K562 (cell line): ENCODE measurements around the gene SCGB1D1. TPM values are rescaled to one million over a fixed set of nuclear protein-coding genes. Genes with fewer than 3 reads are reported as not detected.
A peak's percentile ranks its signal among the peaks of the same experiment; 100 is the strongest.
"Not testable (repeated sequence)": the region's sequence is repeated elsewhere in the genome, so short reads cannot be mapped to it uniquely, and the experiment has no call there.

Source experiments
- ATAC-seq: fragments of 200-7000 bp; cut with Tn5 transposase; 3 replicates; pipeline ENCODE4 v1.9.1; 2020; ENCODE audit warnings: moderate library complexity
- BruUV-seq: library from RNA; stranded (reverse); fragments of 400-500 nt; replicated peaks from 2 replicates; lab custom pipeline; 2021; lab: Mats Ljungman, UMichigan
- CTCF ChIA-PET: fragments of 300-600 bp; formaldehyde crosslinking; extraction: SDS; loops from one replicate; lab custom pipeline; 2021; ENCODE audit warnings: low intra/inter-chr PET ratio; lab: Yijun Ruan, JAX
- POLR2A ChIA-PET: fragments of 300-600, 350-650 bp; sonication (Branson Sonifier 250); formaldehyde crosslinking; extraction: SDS; loops from one replicate; lab custom pipeline; 2021; ENCODE audit warnings: antibody characterized with exemption, inconsistent platforms; lab: Yijun Ruan, JAX
- DNase-seq, 4 experiments: peaks; one replicate each; pipeline versions ENCODE4 v3.0.0 to v3.0.0-alpha.2; 2011 to 2018; ENCODE audit warnings: low spot score in 3 of 4, mixed read lengths in 3 of 4; ENCODE audit errors: extremely low read depth in 1 of 4
- FAIRE-seq: peaks from 2 replicates; lab custom pipeline; 2011; peaks lifted over from hg19 to GRCh38; lab: Jason Lieb, UNC
- H2AFZ ChIP-seq: 2 replicates; pipeline ENCODE4 v1.6.0; 2011; ENCODE audit warnings: low read depth, low read length, control low read depth, inconsistent platforms
- H3K27ac ChIP-seq: fragments of 200-600 bp; 3 replicates; pipeline ENCODE4 v1.8.0; 2011; ENCODE audit warnings: low read depth, mild to moderate bottlenecking, control low read depth, inconsistent platforms, low read length, moderate library complexity, mixed read lengths; ENCODE audit errors: extremely low read depth
- H3K27me3 ChIP-seq, 2 experiments: fragments of 300-600 bp in 1 of 2; 2 replicates in 1 of 2; 3 replicates in 1 of 2; pipeline versions ENCODE4 v1.6.0 to v1.8.0; 2011; ENCODE audit warnings: inconsistent platforms in 2 of 2, low read length in 2 of 2, mild to moderate bottlenecking in 1 of 2, mixed read lengths in 1 of 2, moderate library complexity in 1 of 2; ENCODE audit not compliant: control insufficient read depth in 2 of 2, insufficient read depth in 2 of 2
- H3K36me3 ChIP-seq: fragments of 300-600 bp; 3 replicates; pipeline ENCODE4 v1.8.0; 2011; ENCODE audit warnings: mild to moderate bottlenecking, low read length, inconsistent platforms; ENCODE audit not compliant: control insufficient read depth, insufficient read depth
- H3K4me1 ChIP-seq, 2 experiments: fragments of 200-600 bp in 1 of 2; replicated peaks in 1 of 2; 2 replicates in 1 of 2; 3 replicates in 1 of 2; pipeline versions ENCODE4 v1.5.1 to v1.8.0; 2011; ENCODE audit warnings: inconsistent platforms in 2 of 2, low read length in 2 of 2, mild to moderate bottlenecking in 1 of 2, mixed read lengths in 1 of 2, moderate library complexity in 1 of 2; ENCODE audit not compliant: control insufficient read depth in 2 of 2, insufficient read depth in 2 of 2
- H3K4me2 ChIP-seq: 2 replicates; pipeline ENCODE4 v1.6.1; 2011; ENCODE audit warnings: low read length, control low read depth, inconsistent platforms, mixed read lengths; ENCODE audit not compliant: insufficient read depth
- H3K4me3 ChIP-seq: fragments of 200-600 bp; sonication (generic), shearing (Covaris generic); 2 replicates; pipeline ENCODE4 v1.5.1; 2016; ENCODE audit warnings: control low read depth, inconsistent platforms
- H3K79me2 ChIP-seq: fragments of 200-600 bp; 3 replicates; pipeline ENCODE4 v1.8.0; 2011; ENCODE audit warnings: low read length, inconsistent platforms; ENCODE audit not compliant: control insufficient read depth, insufficient read depth
- H3K9ac ChIP-seq, 2 experiments: 2 replicates each; pipeline versions ENCODE4 v1.6.0 to v1.6.1; 2011; ENCODE audit warnings: low read depth in 2 of 2, low read length in 2 of 2, control low read depth in 1 of 2, inconsistent platforms in 1 of 2, mild to moderate bottlenecking in 1 of 2, mixed read lengths in 1 of 2; ENCODE audit not compliant: insufficient read depth in 1 of 2
- H3K9me1 ChIP-seq: one replicate; pipeline ENCODE4 v1.6.0; 2011; ENCODE audit warnings: inconsistent platforms, mild to moderate bottlenecking, low read length, moderate library complexity; ENCODE audit not compliant: control insufficient read depth, insufficient read depth
- H3K9me3 ChIP-seq: replicated peaks from 2 replicates; pipeline ENCODE4 v1.5.1; 2011; ENCODE audit warnings: low read depth, low read length, inconsistent platforms; ENCODE audit not compliant: control insufficient read depth, insufficient read depth
- H4K20me1 ChIP-seq: replicated peaks from 2 replicates; pipeline ENCODE4 v1.6.1; 2011; ENCODE audit warnings: low read length, inconsistent platforms, mixed read lengths; ENCODE audit not compliant: control insufficient read depth, insufficient read depth
- CREM ChIP-seq: IDR thresholded peaks from 2 replicates; pipeline ENCODE4 v1.6.1; 2014; ENCODE audit warnings: antibody characterized with exemption, low read depth
- MEIS2 ChIP-seq: fragments of 450-650 bp; IDR thresholded peaks from 2 replicates; pipeline ENCODE4 v1.6.1; 2014; ENCODE audit warnings: mild to moderate bottlenecking; ENCODE audit not compliant: partially characterized antibody
- TCFL5 ChIP-seq: fragments of 250-450 bp; sonication (Bioruptor Pico); conservative IDR thresholded peaks from 2 replicates; pipeline ENCODE4 v1.6.1; 2021; ENCODE audit warnings: mild to moderate bottlenecking, moderate library complexity, matching md5 sums
- ZNF507 ChIP-seq: conservative IDR thresholded peaks from 2 replicates; pipeline ENCODE4 v1.6.1; 2017; ENCODE audit warnings: missing genetic modification characterization, missing compliant biosample characterization
- WGBS: fragments of 100-300 bp; shearing (Covaris generic); methylation state at CpG from one replicate; pipeline ENCODE4 v1.1.6; 2016; ENCODE audit warnings: low coverage, mixed read lengths; ENCODE audit not compliant: insufficient coverage; ENCODE audit errors: missing lambda C conversion rate; 5-methylcytosine and 5-hydroxymethylcytosine counted together
- in situ Hi-C: fragments of 300-500 bp; cut with MboI; formaldehyde crosslinking; loops from 4 replicates; pipeline ENCODE4 v1.15.0; 2018; ENCODE audit warnings: inconsistent platforms, mixed read lengths
- intact Hi-C: fragments of 100-400 bp; cut with micrococcal nuclease; formaldehyde crosslinking; loops from 2 replicates; pipeline ENCODE4 v1.14.2; 2022
- polyA plus RNA-seq, 8 experiments: library from polyadenylated mRNA; depleted of rRNA in 4 of 8; stranded (reverse) in 5 of 8; unstranded in 3 of 8; fragments of >200 nt; fragmentation: Nextera tagmentation in 2 of 8; fragmentation: Illumina TruSeq in 1 of 8; extraction: Ambion mirVana in 2 of 8; extraction: Trizol in 1 of 8; gene quantifications; 2 replicates each; pipeline versions ENCODE4 v1.2.1 to v1.2.3, GENCODE V29; 2011 to 2014; ENCODE audit warnings: inconsistent platforms in 1 of 8, missing spikeins in 1 of 8
- total RNA-seq, 7 experiments: library from RNA; depleted of rRNA in 6 of 7; stranded (reverse); fragments of >200 nt in 6 of 7; fragmentation: Illumina TruSeq in 2 of 7; extraction: Trizol in 2 of 7; gene quantifications; 2 replicates each; pipeline versions ENCODE4 v1.2.1 to v1.2.3, GENCODE V29; 2011 to 2021; ENCODE audit warnings: low replicate concordance in 1 of 7
- TF ChIP-seq, protein P1 (sequence below), 2 experiments: fragments of 450-650 bp; formaldehyde crosslinking in 1 of 2; IDR thresholded peaks; 2 replicates each; pipeline versions ENCODE4 v1.4.0 to v1.6.1; 2014 to 2020; ENCODE audit warnings: mild to moderate bottlenecking in 2 of 2, borderline replicate concordance in 1 of 2, low read depth in 1 of 2
- TF ChIP-seq, protein P2 (sequence below): fragments of 450-650 bp; IDR thresholded peaks from 2 replicates; pipeline ENCODE4 v1.6.1; 2016

Gene SCGB1D1
- total and polyA plus RNA-seq, 9 of the 15 experiments (the other 6 are each of a cell fraction or from before 2014, with no cell fraction given) = not detected

DNA sequence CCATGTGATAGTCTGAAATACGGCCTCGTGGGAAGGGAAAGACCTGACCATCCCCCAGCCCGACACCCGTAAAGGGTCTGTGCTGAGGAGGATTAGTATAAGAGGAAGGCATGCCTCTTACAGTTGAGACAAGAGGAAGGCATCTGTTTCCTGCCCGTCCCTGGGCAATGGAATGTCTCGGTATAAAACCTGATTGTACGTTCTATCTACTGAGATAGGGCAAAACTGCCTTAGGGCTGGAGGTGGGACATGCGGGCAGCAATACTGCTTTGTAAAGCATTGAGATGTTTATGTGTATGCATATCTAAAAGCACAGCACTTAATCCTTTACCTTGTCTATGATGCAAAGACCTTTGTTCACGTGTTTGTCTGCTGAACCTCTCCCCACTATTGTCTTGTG lies 5.0 kb downstream of the SCGB1D1 start:
- peaks cover 17 to 42% of the 10 kb centered on the region in 2 experiments for H3K27me3 ChIP-seq
- H4K20me1 ChIP-seq, H3K4me1 ChIP-seq, H3K79me2 ChIP-seq, FAIRE-seq, CTCF ChIA-PET, in situ Hi-C loops, H3K9me1 ChIP-seq, H3K9ac ChIP-seq, H3K4me3 ChIP-seq, H3K36me3 ChIP-seq, H3K9me3 ChIP-seq, BruUV-seq, POLR2A ChIA-PET, H3K27ac ChIP-seq, DNase-seq, H2AFZ ChIP-seq, ATAC-seq, H3K4me2 ChIP-seq: not testable (repeated sequence)
- intact Hi-C loops = loop anchor here (5.0 kb wide), 1 partner anchor 182 kb away; no protein-coding TSS in a partner anchor
- 0% methylated on average over 3 of the region's 9 CpGs for WGBS

DNA sequence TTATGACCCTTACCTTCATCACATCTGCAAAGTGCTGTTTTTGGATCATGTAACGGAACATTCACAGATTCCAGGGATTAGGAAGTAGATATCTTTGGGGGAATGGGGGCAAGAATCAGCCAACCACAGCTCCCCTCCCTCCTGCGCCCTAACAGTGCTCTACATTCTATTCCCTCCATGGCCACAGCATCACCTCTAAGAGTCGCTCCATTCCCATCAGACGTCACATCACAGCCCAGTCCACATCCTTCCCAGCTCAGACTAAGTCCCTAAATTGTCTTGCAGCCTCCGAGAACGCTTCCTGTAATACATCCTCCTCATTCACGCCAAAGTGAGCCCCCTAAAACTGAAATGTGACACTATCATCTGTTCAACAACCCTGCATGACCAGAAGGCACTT lies 5.9 kb downstream of the SCGB1D1 start:
- FAIRE-seq (peak; percentile 67), ATAC-seq (peak; percentile 95), DNase-seq (peak; percentile 30 to 39 (median 34))
- Histone ChIP-seq H3K36me3 (no peaks in the 10 kb centered on the region), H3K9ac (no peak overlapping the region), H4K20me1 (no peaks in the 10 kb centered on the region), H2AFZ (no peak overlapping the region), H3K9me3 (no peaks in the 10 kb centered on the region), H3K79me2 (no peaks in the 10 kb centered on the region), H3K4me3 (no peak overlapping the region), H3K4me2 (no peak overlapping the region), H3K9me1 (no peaks in the 10 kb centered on the region), H3K4me1 (no peaks in the 10 kb centered on the region; a peak in 1 of 5 replicates), H3K27ac (no peak overlapping the region), H3K27me3 (peaks cover 9 to 34% of the 10 kb centered on the region in 2 experiments; a peak in 4 of 5 replicates)
- CTCF ChIA-PET = interaction anchor here (0.6 kb wide), 1 partner anchor 115 kb away, joined by 3 read pairs; no protein-coding TSS in a partner anchor
- POLR2A ChIA-PET = no interaction called here
- in situ Hi-C loops (no loop called here), intact Hi-C loops (loop anchor here (1.0 to 5.0 kb wide), 2 partner anchors 129 to 181 kb away; no protein-coding TSS in a partner anchor)
- BruUV-seq = no TSS peak
- WGBS = 4% methylated on average over 7 of the region's 7 CpGs
- TF ChIP-seq TCFL5 (CRISPR knock-in tag) = no peak
- peak; percentile 9 for TF ChIP-seq MEIS2
- TF ChIP-seq, protein P1, sequence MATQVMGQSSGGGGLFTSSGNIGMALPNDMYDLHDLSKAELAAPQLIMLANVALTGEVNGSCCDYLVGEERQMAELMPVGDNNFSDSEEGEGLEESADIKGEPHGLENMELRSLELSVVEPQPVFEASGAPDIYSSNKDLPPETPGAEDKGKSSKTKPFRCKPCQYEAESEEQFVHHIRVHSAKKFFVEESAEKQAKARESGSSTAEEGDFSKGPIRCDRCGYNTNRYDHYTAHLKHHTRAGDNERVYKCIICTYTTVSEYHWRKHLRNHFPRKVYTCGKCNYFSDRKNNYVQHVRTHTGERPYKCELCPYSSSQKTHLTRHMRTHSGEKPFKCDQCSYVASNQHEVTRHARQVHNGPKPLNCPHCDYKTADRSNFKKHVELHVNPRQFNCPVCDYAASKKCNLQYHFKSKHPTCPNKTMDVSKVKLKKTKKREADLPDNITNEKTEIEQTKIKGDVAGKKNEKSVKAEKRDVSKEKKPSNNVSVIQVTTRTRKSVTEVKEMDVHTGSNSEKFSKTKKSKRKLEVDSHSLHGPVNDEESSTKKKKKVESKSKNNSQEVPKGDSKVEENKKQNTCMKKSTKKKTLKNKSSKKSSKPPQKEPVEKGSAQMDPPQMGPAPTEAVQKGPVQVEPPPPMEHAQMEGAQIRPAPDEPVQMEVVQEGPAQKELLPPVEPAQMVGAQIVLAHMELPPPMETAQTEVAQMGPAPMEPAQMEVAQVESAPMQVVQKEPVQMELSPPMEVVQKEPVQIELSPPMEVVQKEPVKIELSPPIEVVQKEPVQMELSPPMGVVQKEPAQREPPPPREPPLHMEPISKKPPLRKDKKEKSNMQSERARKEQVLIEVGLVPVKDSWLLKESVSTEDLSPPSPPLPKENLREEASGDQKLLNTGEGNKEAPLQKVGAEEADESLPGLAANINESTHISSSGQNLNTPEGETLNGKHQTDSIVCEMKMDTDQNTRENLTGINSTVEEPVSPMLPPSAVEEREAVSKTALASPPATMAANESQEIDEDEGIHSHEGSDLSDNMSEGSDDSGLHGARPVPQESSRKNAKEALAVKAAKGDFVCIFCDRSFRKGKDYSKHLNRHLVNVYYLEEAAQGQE (IDR thresholded peaks at IDR 0.05; ENCODE audit: borderline replicate concordance) = peak; percentile 37; the same call in 1 of the 2 replicates
- TF ChIP-seq, protein P1 (CRISPR knock-in tag; IDR thresholded peaks at IDR 0.05; ENCODE audit: low read depth) = no peak
- TF ChIP-seq, protein P2, sequence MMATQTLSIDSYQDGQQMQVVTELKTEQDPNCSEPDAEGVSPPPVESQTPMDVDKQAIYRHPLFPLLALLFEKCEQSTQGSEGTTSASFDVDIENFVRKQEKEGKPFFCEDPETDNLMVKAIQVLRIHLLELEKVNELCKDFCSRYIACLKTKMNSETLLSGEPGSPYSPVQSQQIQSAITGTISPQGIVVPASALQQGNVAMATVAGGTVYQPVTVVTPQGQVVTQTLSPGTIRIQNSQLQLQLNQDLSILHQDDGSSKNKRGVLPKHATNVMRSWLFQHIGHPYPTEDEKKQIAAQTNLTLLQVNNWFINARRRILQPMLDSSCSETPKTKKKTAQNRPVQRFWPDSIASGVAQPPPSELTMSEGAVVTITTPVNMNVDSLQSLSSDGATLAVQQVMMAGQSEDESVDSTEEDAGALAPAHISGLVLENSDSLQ = peak; percentile 46
- TF ChIP-seq CREM = peak; percentile 89
- TF ChIP-seq ZNF507 (tag) = no peak
